ENCODE results near the gene RGS18.
"Not testable (repeated sequence)": the region's sequence is repeated elsewhere in the genome, so short reads cannot be mapped to it uniquely, and the experiment has no call there.

Gene RGS18

GRCh38 chr1:192158181-192158580 lies at the start of gene RGS18:
TSS of gene RGS18 (plus strand) at chr1:192158462. CDS start at chr1:192158638, 176 bp downstream.
- no peak for DNase-seq
- no peak for ATAC-seq

- no peak for ATAC-seq
- DNase-seq = no peak
These were observed 48.7 kb upstream of the RGS18 start for GRCh38 chr1:192109576-192109975.

- ATAC-seq = no peak
- DNase-seq = no peak
These were observed 43.3 kb upstream of the RGS18 start for GRCh38 chr1:192115000-192115399.

GRCh38 chr1:192118881-192119405 lies 39.3 kb upstream of the RGS18 start:
- DNase-seq (no peak), ATAC-seq (no peak)

DNA sequence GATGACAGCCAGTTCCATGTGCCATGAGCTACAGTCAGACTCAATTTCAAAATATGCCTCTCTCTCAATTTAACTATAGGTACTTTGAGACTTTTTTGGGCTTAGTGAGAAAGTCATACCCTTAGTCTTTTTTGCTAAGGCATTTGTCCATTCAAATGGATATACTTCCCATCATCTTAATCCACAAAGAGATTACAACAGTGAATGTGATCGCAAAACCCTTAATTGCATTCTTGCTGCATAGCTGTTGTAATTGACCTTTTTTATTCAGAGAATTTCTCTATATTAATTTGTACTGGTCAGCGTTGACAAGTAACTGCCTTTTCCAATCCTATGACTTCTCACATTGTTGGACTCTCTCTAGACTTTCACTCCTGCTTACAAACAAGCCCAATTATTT lies 38.6 kb upstream of the RGS18 start:
- no peak for DNase-seq
- ATAC-seq = no peak

GRCh38 chr1:192122668-192123067 lies 35.6 kb upstream of the RGS18 start:
- ATAC-seq (no peak), DNase-seq (no peak)

DNA sequence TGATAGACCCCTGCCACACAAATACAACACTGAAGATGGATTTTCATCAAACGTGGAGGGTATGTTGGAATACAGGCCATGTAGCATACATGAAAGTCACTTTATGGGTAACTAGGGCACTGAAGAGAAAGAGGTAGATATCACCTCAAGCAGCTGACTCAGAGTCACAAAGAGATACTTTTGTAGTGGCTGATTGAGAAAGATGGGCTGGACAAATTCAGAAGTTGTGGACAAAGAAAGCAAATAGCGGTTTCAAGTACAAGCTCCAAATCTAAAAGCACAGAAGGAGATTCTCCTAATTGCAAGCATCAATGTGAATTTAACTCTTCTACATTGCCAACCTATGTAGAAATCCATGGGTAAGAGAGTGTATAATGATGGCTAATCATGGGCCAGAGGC lies 35.0 kb upstream of the RGS18 start:
- ATAC-seq (no peak), DNase-seq (no peak)

DNA sequence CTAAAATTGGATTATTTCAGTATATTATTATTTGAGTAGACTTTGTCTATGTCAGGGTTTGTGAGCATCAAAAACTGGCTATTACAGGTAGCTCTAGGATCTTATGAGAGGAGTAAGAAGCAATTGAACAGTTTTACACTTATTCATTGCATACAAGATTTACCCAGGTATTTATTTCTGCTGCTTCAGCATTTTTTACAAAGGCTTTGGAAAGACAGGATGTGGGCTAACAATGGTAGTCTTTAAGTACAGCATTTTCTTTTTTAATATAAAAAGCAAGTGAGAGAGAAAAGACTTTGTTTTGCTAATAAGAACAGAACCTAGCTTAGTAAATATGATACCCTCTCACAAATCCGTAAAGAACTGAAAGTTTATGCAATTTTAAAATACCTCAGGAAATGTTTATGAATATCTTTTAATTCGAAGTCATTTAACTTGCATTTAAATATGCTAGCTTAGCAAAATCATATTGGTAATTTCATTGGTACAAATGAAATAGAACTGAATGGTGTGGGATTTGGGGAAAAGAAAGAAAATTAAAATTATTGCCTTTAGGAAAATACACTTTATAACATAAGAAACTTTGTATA lies 32.1 kb upstream of the RGS18 start:
- ATAC-seq (no peak), DNase-seq (no peak)

- no peak for DNase-seq
- ATAC-seq = no peak
These were observed 28.1 kb upstream of the RGS18 start for GRCh38 chr1:192130175-192130574.

DNA sequence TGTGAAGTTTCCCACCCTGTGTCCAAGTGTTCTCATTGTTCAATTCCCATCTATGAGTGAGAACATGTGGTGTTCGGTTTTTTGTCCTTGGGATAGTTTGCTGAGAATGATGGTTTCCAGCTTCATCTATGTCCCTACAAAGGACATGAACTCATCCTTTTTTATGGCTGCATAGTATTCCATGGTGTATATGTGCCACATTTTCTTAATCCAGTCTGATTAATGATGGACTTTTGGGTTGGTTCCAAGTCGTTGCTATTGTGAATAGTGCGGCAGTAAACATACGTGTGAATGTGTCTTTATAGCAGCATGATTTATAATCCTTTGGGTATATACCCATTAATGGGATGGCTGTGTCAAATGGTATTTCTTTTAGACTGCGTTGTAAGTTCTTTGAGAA lies 27.4 kb upstream of the RGS18 start:
- not testable (repeated sequence) for DNase-seq, ATAC-seq

DNA sequence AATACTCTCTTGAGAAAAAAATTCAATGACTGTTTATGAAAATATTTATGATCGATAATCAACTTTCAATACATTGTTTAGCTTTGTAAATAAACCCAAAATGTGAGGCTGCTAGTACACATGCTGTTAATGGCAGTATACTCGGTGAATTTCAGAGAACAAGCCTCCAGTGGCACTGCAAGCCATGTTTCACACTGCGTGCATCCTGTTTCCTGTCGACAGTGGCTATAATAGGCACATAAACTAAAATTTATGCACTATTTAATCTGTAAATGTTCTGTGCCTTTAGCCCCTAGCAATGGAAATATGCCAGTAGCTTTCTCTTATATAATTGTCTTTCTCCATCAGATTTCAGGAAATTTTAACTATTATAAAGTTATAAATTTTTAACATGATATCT lies 26.3 kb upstream of the RGS18 start:
- DNase-seq (no peak), ATAC-seq (no peak)

DNA sequence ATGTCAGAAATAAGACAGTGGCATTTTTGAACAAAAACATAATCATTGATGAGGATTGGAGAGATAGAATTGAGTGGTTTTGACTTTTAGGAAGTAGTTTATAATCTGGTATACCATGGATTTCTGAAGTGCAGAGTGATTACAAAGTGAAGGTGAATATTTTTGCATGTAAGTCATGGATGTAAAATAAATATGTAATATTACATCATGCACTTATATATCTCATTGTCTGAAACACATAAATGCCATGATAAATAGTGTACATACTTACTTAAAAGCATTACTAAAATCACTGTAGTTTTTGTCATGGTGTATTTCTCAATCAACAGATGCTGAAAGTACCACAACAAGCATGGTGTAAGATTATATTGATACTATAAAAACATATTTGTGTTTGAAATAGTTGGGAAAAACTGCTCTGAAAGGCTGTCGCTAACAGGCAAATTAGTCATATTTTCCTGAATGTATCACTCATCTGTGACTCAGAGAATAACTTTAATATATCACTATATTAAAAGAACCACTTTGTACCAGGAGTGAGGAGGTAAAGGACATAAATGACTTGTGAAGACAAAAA lies 24.8 kb upstream of the RGS18 start:
- ATAC-seq (no peak), DNase-seq (no peak)

- ATAC-seq = no peak
- no peak for DNase-seq
These were observed 17.9 kb upstream of the RGS18 start for GRCh38 chr1:192140382-192140781.

- ATAC-seq (no peak), DNase-seq (no peak)
These were observed 11.0 kb upstream of the RGS18 start for GRCh38 chr1:192147221-192147620.

DNA sequence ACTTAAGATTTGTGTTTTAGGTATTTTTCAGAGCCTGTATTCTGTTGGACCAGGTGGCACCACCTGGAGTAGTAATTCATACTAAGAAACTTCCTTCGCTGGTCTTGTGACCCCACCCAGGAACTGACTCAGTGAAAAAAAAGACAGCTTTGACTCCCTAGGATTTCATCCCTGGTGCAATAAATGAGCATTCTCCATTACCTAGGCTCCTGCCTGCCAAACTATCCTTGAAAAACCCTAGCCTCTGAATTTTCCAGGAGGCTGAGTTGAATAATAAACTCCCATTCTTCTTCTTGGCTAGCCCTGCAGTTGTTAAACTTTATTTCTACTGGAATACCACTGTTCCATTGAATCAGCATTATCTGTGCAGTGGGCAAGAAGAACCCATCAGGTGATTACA lies 10.6 kb upstream of the RGS18 start:
- no peak for ATAC-seq
- DNase-seq = no peak

GRCh38 chr1:192151176-192151575 lies 7.1 kb upstream of the RGS18 start:
- DNase-seq (no peak), ATAC-seq (no peak)

- DNase-seq (no peak), ATAC-seq (no peak)
These were observed 5.0 kb upstream of the RGS18 start for GRCh38 chr1:192153276-192153675.

DNA sequence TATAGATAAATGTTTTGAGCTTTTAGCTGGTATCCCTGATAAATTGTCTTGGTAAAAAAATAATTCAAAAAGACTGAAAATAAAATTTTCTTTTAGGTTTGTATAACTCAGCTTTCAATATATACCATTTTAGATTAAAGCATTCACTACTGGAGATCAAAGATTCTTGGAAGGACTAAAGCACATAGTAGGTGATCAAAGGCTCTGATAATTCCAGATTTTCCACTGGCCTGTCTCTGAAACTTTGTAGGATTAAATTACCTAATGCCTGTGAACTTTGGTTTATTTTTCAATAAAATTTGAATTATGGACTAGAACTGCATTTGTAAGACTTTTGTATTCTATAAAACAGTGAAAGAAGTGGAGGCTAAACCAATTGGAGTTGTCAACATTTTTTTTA lies 1.2 kb upstream of the RGS18 start:
- no peak for DNase-seq

GRCh38 chr1:192159014-192159413 lies 752 bp downstream of the RGS18 start:
- DNase-seq = no peak

More for the DNA sequence above, 1.2 kb upstream of the RGS18 start:
- ATAC-seq = no peak

GRCh38 chr1:192159781-192160180 lies 1.5 kb downstream of the RGS18 start:
- no peak for DNase-seq
- no peak for ATAC-seq

More at GRCh38 chr1:192159014-192159413, 752 bp downstream of the RGS18 start:
- no peak for ATAC-seq

- no peak for ATAC-seq
- no peak for DNase-seq
These were observed 1.9 kb downstream of the RGS18 start for GRCh38 chr1:192160196-192160595.

- ATAC-seq = no peak
- no peak for DNase-seq
These were observed 3.7 kb downstream of the RGS18 start for GRCh38 chr1:192161976-192162375.

- DNase-seq = no peak
- no peak for ATAC-seq
These were observed 4.1 kb downstream of the RGS18 start for GRCh38 chr1:192162376-192162775.

DNA sequence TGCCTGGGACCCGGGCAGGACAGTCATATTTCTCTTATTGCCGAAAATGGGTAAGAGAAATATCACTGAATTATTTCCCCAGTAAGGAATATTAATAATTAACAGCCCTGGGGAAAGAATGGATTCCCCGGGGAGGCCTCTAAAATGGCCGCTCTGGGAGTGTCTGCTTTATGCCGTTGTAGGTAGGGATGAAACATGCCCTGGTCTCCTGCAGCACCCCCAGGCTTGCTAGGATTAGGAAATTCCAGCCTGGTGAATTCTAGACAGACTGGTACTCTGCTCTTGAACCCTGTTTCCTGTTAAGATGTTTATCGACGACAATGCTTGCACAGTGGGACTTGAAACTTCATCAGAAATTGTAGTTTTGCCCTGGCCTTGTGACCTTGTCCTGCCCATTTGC lies 6.7 kb downstream of the RGS18 start:
- not testable (repeated sequence) for ATAC-seq, DNase-seq
